Activated CD8-positive, alpha-beta memory T cell treated with anti-CD3 and anti-CD28 coated beads, Interleukin-2, amount 10 ng/mL, durations not matched to agents 7 days and 5 days (primary cell): ENCODE measurements around the gene C1orf50. TPM values are rescaled to one million over a fixed set of nuclear protein-coding genes. Genes with fewer than 3 reads are reported as not detected.
A peak's percentile ranks its signal among the peaks of the same experiment; 100 is the strongest.
"Not testable (repeated sequence)": the region's sequence is repeated elsewhere in the genome, so short reads cannot be mapped to it uniquely, and the experiment has no call there.

Experiments
- ATAC-seq: fragments of 150-1000 bp; cut with Tn5 transposase; one replicate; pipeline ENCODE4 v1.10.0; 2021; ENCODE audit warnings: moderate library complexity
- CTCF ChIA-PET: fragments of 350-600 bp; sonication (Branson Sonifier 250); formaldehyde crosslinking; loops from one replicate; lab custom pipeline; 2021; ENCODE audit warnings: antibody characterized with exemption; lab: Charles Lee
- DNase-seq: peaks from one replicate; pipeline ENCODE4 v3.0.0-alpha.2; 2020
- H3K27ac Mint-ChIP-seq: one replicate; pipeline ENCODE4 v1.8.0; 2021; ENCODE audit warnings: mild to moderate bottlenecking, mixed read lengths
- H3K27me3 Mint-ChIP-seq: one replicate; pipeline ENCODE4 v1.8.0; 2021; ENCODE audit warnings: mixed read lengths
- H3K36me3 Mint-ChIP-seq: one replicate; pipeline ENCODE4 v1.8.0; 2021; ENCODE audit warnings: mild to moderate bottlenecking, mixed read lengths
- H3K4me1 Mint-ChIP-seq: one replicate; pipeline ENCODE4 v1.8.0; 2021; ENCODE audit warnings: mixed read lengths
- H3K4me3 Mint-ChIP-seq: one replicate; pipeline ENCODE4 v1.8.0; 2021; ENCODE audit warnings: mild to moderate bottlenecking, moderate library complexity, mixed read lengths
- H3K9me3 Mint-ChIP-seq: one replicate; pipeline ENCODE4 v1.8.0; 2022; ENCODE audit warnings: low read depth, mixed read lengths
- total RNA-seq, 2 experiments: library from RNA; stranded (reverse); gene quantifications; one replicate each; pipeline ENCODE4 v1.2.3, GENCODE V29; 2021

C1orf50 gene
- total RNA-seq, 2 experiments from 2014 or later = 4.6 to 10.3 TPM

GRCh38 chr1:42801832-42802473 lies 34.9 kb downstream of the C1orf50 start:
- ATAC-seq (no peak), DNase-seq (no peak)
- H3K27ac Mint-ChIP-seq = no peak overlapping the region
- peaks cover 2% of the 10 kb centered on the region for H3K27me3 Mint-ChIP-seq
- peaks cover 8% of the 10 kb centered on the region for H3K36me3 Mint-ChIP-seq
- no peak overlapping the region for H3K4me3 Mint-ChIP-seq
- CTCF ChIA-PET = no interaction called here
- no peaks in the 10 kb centered on the region for H3K9me3 Mint-ChIP-seq
- peaks cover 4% of the 10 kb centered on the region for H3K4me1 Mint-ChIP-seq

- CTCF ChIA-PET = interaction anchor here (0.9 to 1.0 kb wide), 2 partner anchors 10 kb away, joined by 3 read pairs; no protein-coding TSS in a partner anchor
- peaks cover 9% of the 10 kb centered on the region for H3K4me1 Mint-ChIP-seq
- H3K9me3 Mint-ChIP-seq = no peaks in the 10 kb centered on the region
- H3K27ac Mint-ChIP-seq = no peak overlapping the region
- no peak overlapping the region for H3K4me3 Mint-ChIP-seq
- peaks cover 8% of the 10 kb centered on the region for H3K36me3 Mint-ChIP-seq
- ATAC-seq = no peak
- H3K27me3 Mint-ChIP-seq = peaks cover 2% of the 10 kb centered on the region
- no peak for DNase-seq
Measured at GRCh38 chr1:42806171-42806570, 39.1 kb downstream of the C1orf50 start.

- peaks cover 8% of the 10 kb centered on the region for H3K36me3 Mint-ChIP-seq
- no peaks in the 10 kb centered on the region for H3K9me3 Mint-ChIP-seq
- H3K4me3 Mint-ChIP-seq = no peak overlapping the region
- peaks cover 2% of the 10 kb centered on the region for H3K27me3 Mint-ChIP-seq
- no peak for ATAC-seq
- peaks cover 9% of the 10 kb centered on the region for H3K4me1 Mint-ChIP-seq
- CTCF ChIA-PET = interaction anchor here (0.9 to 1.0 kb wide), 2 partner anchors 9 to 10 kb away, joined by 3 read pairs; no protein-coding TSS in a partner anchor
- H3K27ac Mint-ChIP-seq = no peak overlapping the region
- DNase-seq = no peak
Measured at GRCh38 chr1:42806593-42806992, 39.5 kb downstream of the C1orf50 start.

GRCh38 chr1:42807056-42807668 lies 40.1 kb downstream of the C1orf50 start:
- H3K27ac Mint-ChIP-seq = no peak overlapping the region

GRCh38 chr1:42814815-42815214 lies 47.8 kb downstream of the C1orf50 start:
- H3K4me3 Mint-ChIP-seq, H3K27ac Mint-ChIP-seq, CTCF ChIA-PET, H3K27me3 Mint-ChIP-seq, DNase-seq, H3K36me3 Mint-ChIP-seq, H3K9me3 Mint-ChIP-seq, ATAC-seq: not testable (repeated sequence)
- H3K4me1 Mint-ChIP-seq = peaks cover 19% of the 10 kb centered on the region

More at GRCh38 chr1:42807056-42807668, 40.1 kb downstream of the C1orf50 start:
- no peak overlapping the region for H3K4me3 Mint-ChIP-seq
- DNase-seq (no peak), ATAC-seq (no peak)
- H3K27me3 Mint-ChIP-seq = no peaks in the 10 kb centered on the region
- peaks cover 8% of the 10 kb centered on the region for H3K36me3 Mint-ChIP-seq
- H3K4me1 Mint-ChIP-seq = peaks cover 9% of the 10 kb centered on the region
- no peaks in the 10 kb centered on the region for H3K9me3 Mint-ChIP-seq
- CTCF ChIA-PET = interaction anchor here (0.9 kb wide), 1 partner anchor 9 kb away, joined by 3 read pairs; no protein-coding TSS in a partner anchor

- Mint-ChIP-seq H3K4me3 (peak overlapping the region; percentile 70), H3K27ac (peak overlapping the region; percentile 80), H3K27me3 (no peaks in the 10 kb centered on the region), H3K9me3 (no peaks in the 10 kb centered on the region), H3K36me3 (peaks cover 1% of the 10 kb centered on the region), H3K4me1 (peaks cover 19% of the 10 kb centered on the region)
- CTCF ChIA-PET = interaction anchor here (0.7 to 1.7 kb wide), 9 partner anchors 9 to 259 kb away, joined by 3 to 18 read pairs (median 3); partner anchors contain the start of genes C1orf50, P3H1 and ZNF691
- ATAC-seq (peak; percentile 2), DNase-seq (no peak)
Measured at GRCh38 chr1:42815941-42816584, 49.0 kb downstream of the C1orf50 start.

GRCh38 chr1:42816585-42817439 lies 49.8 kb downstream of the C1orf50 start, which contains the start of the genes ERMAP and SVBP:
ERMAP (plus strand) TSS chr1:42817122; CDS start chr1:42830449, 13,327 bp downstream.
SVBP (minus strand) TSS chr1:42817397; CDS start chr1:42816544, 853 bp downstream.
- Mint-ChIP-seq H3K36me3 (peaks cover 1% of the 10 kb centered on the region), H3K4me3 (peak within 1 kb of the TSS; percentile 70), H3K4me1 (peaks cover 19% of the 10 kb centered on the region), H3K9me3 (no peaks in the 10 kb centered on the region), H3K27me3 (no peaks in the 10 kb centered on the region), H3K27ac (peak within 1 kb of the TSS; percentile 80)
- DNase-seq (peak; percentile 94), ATAC-seq (peak; percentile 91)
- CTCF ChIA-PET = interaction anchor here (0.9 to 2.1 kb wide), 12 partner anchors 12 to 258 kb away, joined by 3 to 18 read pairs (median 5); partner anchors contain the start of genes C1orf50, P3H1 and ZNF691

- no peak for ATAC-seq
- peak overlapping the region; percentile 54 for H3K27ac Mint-ChIP-seq
- CTCF ChIA-PET = interaction anchor here (0.9 to 2.1 kb wide), 6 partner anchors 18 to 106 kb away, joined by 3 to 10 read pairs (median 5); partner anchors contain the start of genes P3H1 and ZNF691
Measured at GRCh38 chr1:42817440-42817767, 50.4 kb downstream of the C1orf50 start.

GRCh38 chr1:42817976-42818375 lies 50.9 kb downstream of the C1orf50 start:
- Mint-ChIP-seq H3K27ac (no peak overlapping the region), H3K36me3 (peaks cover 1% of the 10 kb centered on the region), H3K27me3 (no peaks in the 10 kb centered on the region), H3K4me3 (no peak overlapping the region), H3K4me1 (peaks cover 24% of the 10 kb centered on the region), H3K9me3 (no peaks in the 10 kb centered on the region)
- CTCF ChIA-PET = interaction anchor here (0.9 to 2.1 kb wide), 6 partner anchors 17 to 105 kb away, joined by 3 to 10 read pairs (median 5); partner anchors contain the start of genes P3H1 and ZNF691
- no peak for ATAC-seq
- no peak for DNase-seq

More at GRCh38 chr1:42817440-42817767, 50.4 kb downstream of the C1orf50 start:
- no peaks in the 10 kb centered on the region for H3K27me3 Mint-ChIP-seq
- H3K36me3 Mint-ChIP-seq = peaks cover 1% of the 10 kb centered on the region
- H3K9me3 Mint-ChIP-seq = no peaks in the 10 kb centered on the region
- peak overlapping the region; percentile 70 for H3K4me3 Mint-ChIP-seq
- H3K4me1 Mint-ChIP-seq = peaks cover 19% of the 10 kb centered on the region
- DNase-seq = no peak

GRCh38 chr1:42820813-42821212 lies 53.8 kb downstream of the C1orf50 start:
- H3K4me3 Mint-ChIP-seq = no peak overlapping the region
- DNase-seq (no peak), ATAC-seq (no peak)
- no peak overlapping the region for H3K27ac Mint-ChIP-seq
- H3K4me1 Mint-ChIP-seq = peaks cover 25% of the 10 kb centered on the region
- no peaks in the 10 kb centered on the region for H3K27me3 Mint-ChIP-seq
- no peaks in the 10 kb centered on the region for H3K9me3 Mint-ChIP-seq
- no peaks in the 10 kb centered on the region for H3K36me3 Mint-ChIP-seq
- CTCF ChIA-PET = interaction anchor here (0.7 to 5.7 kb wide), 4 partner anchors 9 to 27 kb away, joined by 3 to 18 read pairs (median 3); partner anchors contain the start of gene ZNF691

- Mint-ChIP-seq H3K27me3 (no peaks in the 10 kb centered on the region), H3K4me1 (peaks cover 18% of the 10 kb centered on the region), H3K9me3 (no peaks in the 10 kb centered on the region), H3K27ac (no peak overlapping the region), H3K4me3 (no peak overlapping the region), H3K36me3 (no peaks in the 10 kb centered on the region)
- ATAC-seq (no peak), DNase-seq (no peak)
- CTCF ChIA-PET = interaction anchor here (0.9 to 5.7 kb wide), 3 partner anchors 25 to 75 kb away, joined by 3 to 18 read pairs (median 3); partner anchors contain the start of genes C1orf50, P3H1 and ZNF691
Measured at GRCh38 chr1:42821690-42822089, 54.6 kb downstream of the C1orf50 start.

- no peak for ATAC-seq
- Mint-ChIP-seq H3K9me3 (no peaks in the 10 kb centered on the region), H3K4me1 (peaks cover 13% of the 10 kb centered on the region), H3K27ac (no peak overlapping the region), H3K36me3 (no peaks in the 10 kb centered on the region), H3K27me3 (no peaks in the 10 kb centered on the region), H3K4me3 (no peak overlapping the region)
- no peak for DNase-seq
- CTCF ChIA-PET = interaction anchor here (5.7 kb wide), 1 partner anchor 24 kb away, joined by 18 read pairs; the partner anchor contains the start of gene ZNF691
Measured at GRCh38 chr1:42822800-42823392, 55.8 kb downstream of the C1orf50 start.
